GM21576 (cell line): ENCODE results near the gene RAB2B.
"Not testable (repeated sequence)": the region's sequence is repeated elsewhere in the genome, so short reads cannot be mapped to it uniquely, and the experiment has no call there.

Experiments
- ATAC-seq: cut with Tn5 transposase; IDR thresholded peaks from one replicate; pipeline ENCODE4 v1.9.1; 2021; ENCODE audit warnings: mild to moderate bottlenecking, moderate library complexity; ENCODE audit not compliant: unreplicated experiment

Gene RAB2B

GRCh38 chr14:21494902-21495762, 18.4 kb upstream of the RAB2B start:
- ATAC-seq = no peak

DNA sequence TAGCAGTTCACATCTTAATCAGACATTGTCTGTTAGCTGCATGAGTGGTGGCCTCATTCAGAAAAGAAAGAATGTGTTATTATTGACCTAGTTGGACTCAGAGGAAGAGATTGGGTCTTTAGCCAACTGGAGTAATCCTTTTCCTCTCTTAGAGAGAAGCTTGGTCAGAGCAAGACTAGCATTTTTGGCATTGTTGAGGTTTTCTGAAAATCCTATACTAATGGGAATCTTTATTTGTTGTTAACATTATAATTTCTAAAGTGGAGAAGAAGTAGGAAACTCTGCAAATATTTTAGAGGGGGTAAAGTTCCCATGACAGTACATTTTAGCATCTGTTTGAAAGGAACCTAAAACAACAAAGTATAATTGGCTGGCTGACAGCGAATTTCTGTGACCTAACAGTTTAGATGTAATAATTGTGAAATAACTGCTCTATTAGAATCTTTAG, 9.9 kb upstream of the RAB2B start:
- no peak for ATAC-seq

GRCh38 chr14:21476523-21476924, 235 bp downstream of the RAB2B start:
- no peak for ATAC-seq

- no peak for ATAC-seq
Observed at GRCh38 chr14:21475767-21476522, 814 bp downstream of the RAB2B start.

DNA sequence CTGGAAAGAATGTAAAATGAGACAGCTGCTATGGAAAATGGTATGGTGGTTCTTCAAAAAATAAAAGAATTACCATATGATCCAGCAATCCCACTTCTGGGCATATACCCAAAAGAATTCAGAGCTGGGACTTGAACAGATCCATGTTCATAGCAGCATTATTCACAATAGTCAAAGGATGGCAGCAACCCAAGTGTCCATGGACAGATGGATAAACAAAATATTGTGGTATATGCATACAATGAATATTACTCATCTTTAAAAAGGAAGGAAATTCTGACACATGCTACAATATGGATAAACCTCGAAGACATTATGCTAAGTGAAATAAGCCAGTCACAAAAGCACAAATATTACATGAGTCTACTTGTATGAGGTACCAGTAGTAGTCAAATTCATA, 9.1 kb downstream of the RAB2B start:
- ATAC-seq = no peak

GRCh38 chr14:21455912-21456667, 20.7 kb downstream of the RAB2B start, which contains the start of gene CHD8:
Gene CHD8, minus strand, starts transcription at chr14:21456123. Its CDS starts 24,480 bp downstream, at chr14:21431643.
- peak; percentile 97 for ATAC-seq

GRCh38 chr14:21455592-21455911, 21.2 kb downstream of the RAB2B start:
- ATAC-seq = peak; percentile 17

DNA sequence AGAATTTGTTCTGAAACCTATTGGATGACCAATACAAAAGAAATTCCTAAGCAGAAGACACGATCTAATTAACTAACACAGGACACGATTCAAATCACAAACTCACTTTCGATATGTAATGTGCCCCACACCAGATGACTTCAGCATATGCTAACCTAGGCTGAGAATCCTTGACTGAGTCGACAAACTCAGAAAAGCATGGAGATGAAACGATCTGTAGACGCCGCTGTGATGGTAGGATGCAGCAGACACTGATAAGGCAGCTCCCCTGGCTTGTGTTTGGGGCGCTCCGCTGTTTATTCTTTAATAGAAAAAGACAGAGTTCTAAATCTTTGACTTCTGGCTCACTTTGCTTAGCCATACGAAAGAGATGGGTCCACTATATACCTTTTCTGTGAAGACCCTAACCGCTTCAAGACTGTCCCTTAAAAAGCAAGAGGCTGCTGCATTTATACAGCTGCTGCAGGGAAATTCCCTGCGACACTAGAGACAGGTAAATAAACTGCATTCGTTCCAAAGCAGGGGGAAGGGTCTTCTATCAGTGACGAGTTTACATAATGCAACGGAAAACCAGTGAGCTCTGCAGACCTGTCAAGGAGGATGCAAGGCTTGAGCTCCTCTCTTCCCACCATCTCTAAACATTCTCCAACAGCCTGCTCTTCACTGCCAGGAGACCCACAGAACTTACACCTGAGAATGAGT, 21.8 kb downstream of the RAB2B start:
- ATAC-seq = no peak

- ATAC-seq = peak; percentile 19
Observed at GRCh38 chr14:21449899-21450216, 26.9 kb downstream of the RAB2B start.

DNA sequence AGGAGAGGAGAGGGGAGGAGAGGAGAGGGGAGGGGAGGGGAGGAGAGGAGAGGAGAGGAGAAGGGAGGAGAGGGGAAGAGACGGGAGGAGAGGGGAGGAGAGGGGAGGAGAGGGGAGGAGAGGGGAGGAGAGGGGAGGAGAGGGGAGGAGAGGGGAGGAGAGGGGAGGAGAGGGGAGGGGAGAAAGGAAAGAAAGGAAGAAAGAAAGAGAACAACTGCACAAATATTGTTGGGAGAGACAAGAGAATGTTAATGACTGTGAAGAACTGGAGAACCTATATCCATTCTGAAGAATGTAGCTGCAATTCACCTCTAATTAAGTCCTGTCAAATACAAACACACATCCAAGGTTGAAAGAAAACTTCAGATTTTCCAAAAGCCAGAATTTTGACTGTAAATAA, 34.1 kb downstream of the RAB2B start:
- not testable (repeated sequence) for ATAC-seq

DNA sequence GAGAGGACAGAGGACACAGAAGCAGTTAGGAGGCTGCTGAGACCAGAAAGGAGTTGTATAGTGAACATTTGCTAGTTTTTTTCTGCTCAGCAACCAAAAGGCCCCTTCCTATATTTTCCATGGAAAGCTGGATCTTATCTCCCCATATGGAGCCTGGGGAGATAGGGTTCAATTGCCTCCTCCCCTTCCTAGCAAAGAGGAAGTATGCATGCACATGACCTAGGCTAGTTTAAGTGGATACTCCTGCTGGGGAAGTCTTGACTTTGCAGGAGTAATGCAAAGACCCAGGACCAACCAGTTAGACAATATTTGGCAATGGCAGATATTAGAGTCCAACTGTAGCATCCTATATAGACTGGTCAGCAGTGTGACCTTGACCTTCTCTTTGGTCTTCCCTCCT, 35.9 kb downstream of the RAB2B start:
- ATAC-seq = no peak

- peak; percentile 98 for ATAC-seq
Observed at GRCh38 chr14:21437063-21437901, 39.5 kb downstream of the RAB2B start.

- ATAC-seq = no peak
Observed at GRCh38 chr14:21436567-21437062, 40.1 kb downstream of the RAB2B start.

- no peak for ATAC-seq
Observed at GRCh38 chr14:21431126-21431525, 45.6 kb downstream of the RAB2B start.

DNA sequence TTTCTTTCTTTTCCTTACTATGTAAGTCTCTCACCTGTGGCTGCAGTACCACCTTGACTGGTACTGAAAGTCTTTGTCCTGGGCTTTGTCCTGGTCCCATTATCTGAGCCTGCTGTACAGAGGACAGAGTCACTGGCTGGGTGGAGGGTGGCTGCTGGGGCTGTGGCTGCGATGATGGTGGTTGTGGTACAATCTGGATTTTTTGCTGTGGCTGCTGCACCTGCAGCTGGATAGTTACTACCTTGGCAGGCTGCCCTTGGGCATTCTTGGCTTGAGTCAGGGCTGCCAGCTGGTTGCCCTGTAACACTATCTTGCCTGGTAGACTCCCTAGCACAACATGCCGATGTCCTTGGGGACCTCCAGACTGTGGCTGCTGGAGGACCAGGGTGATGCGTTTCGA, 47.8 kb downstream of the RAB2B start:
- ATAC-seq = no peak

GRCh38 chr14:21426692-21427091, 50.1 kb downstream of the RAB2B start:
- ATAC-seq = no peak

- no peak for ATAC-seq
Observed at GRCh38 chr14:21419528-21419927, 57.2 kb downstream of the RAB2B start.

DNA sequence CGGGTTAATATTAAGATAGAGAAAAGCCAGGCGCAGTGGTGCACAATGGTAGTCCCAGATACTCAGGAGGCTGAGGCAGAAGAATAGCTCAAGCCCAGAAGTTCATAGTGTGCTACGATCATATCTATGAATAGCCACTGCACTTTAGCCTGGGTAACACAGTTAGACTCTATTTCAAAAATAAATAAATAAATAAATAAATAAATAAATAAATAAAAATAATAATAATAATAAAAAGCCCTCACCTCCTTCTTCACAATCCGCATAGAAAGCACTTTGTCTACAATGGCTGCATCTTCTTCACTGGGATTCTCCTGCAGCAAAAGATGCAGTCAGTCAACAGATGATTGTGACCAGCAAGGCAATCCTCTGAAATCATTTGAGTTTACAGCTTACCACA, 61.4 kb downstream of the RAB2B start:
- ATAC-seq = no peak

GRCh38 chr14:21414137-21414631, 62.6 kb downstream of the RAB2B start:
- ATAC-seq = no peak
